ENCODE data around the gene PTPRM.

PTPRM gene

GRCh38 chr18:7784171-7784570 is 217.1 kb downstream of the PTPRM start:
- Histone ChIP-seq H3K36me3 (ENCODE audit: control insufficient read depth in 2 of 2, insufficient read depth in 1 of 2, low read length in 2 of 2) (no peaks in the 10 kb centered on the region), H3K27ac (ENCODE audit: extremely low read depth, low read depth, low read length) (no peak overlapping the region), H3K4me1 (ENCODE audit: control insufficient read depth, insufficient read depth, low read length) (no peaks in the 10 kb centered on the region), H3K4me3 (ENCODE audit: low read depth, low read length) (no peak overlapping the region), H3K9me3 (ENCODE audit: control insufficient read depth, insufficient read depth, low read depth, low read length) (no peaks in the 10 kb centered on the region)
- ChIA-PET POLR2A (no interaction called here), CTCF (interaction anchor here (0.8 to 1.3 kb wide), 2 partner anchors 11 to 17 kb away, joined by 3 read pairs; no protein-coding TSS in a partner anchor)
- TF ChIP-seq OVOL3 (tag by site-specific recombination; IDR thresholded peaks at IDR 0.05) (no peak), ZXDB (tag by site-specific recombination; IDR thresholded peaks at IDR 0.05) (no peak), GLIS1 (tag by site-specific recombination; IDR thresholded peaks at IDR 0.05) (no peak), ZNF398 (tag by site-specific recombination; IDR thresholded peaks at IDR 0.05) (no peak), HIC1 (tag by site-specific recombination; IDR thresholded peaks at IDR 0.05) (no peak), HOXD13 (CRISPR knock-in tag; IDR thresholded peaks at IDR 0.05; ENCODE audit: borderline replicate concordance) (no peak), RBAK (tag by site-specific recombination; IDR thresholded peaks at IDR 0.05) (no peak), ZNF26 (tag by site-specific recombination; IDR thresholded peaks at IDR 0.05) (no peak), PRDM1 (tag by site-specific recombination; IDR thresholded peaks at IDR 0.05) (no peak), ZNF548 (tag by site-specific recombination; IDR thresholded peaks at IDR 0.05) (no peak), ZNF600 (tag by site-specific recombination; IDR thresholded peaks at IDR 0.05) (no peak), ZNF626 (tag by site-specific recombination; IDR thresholded peaks at IDR 0.05) (no peak), ZBTB7A (tag by site-specific recombination; IDR thresholded peaks at IDR 0.05; ENCODE audit: low read depth) (no peak), PRDM6 (tag by site-specific recombination; IDR thresholded peaks at IDR 0.05) (no peak)

- H3K36me3 ChIP-seq (ENCODE audit: control insufficient read depth in 2 of 2, insufficient read depth in 1 of 2, low read length in 2 of 2), result no peaks in the 10 kb centered on the region
- peaks cover 7% of the 10 kb centered on the region for H3K4me1 ChIP-seq (ENCODE audit: control insufficient read depth, insufficient read depth, low read length)
- H3K9me3 ChIP-seq (ENCODE audit: control insufficient read depth, insufficient read depth, low read depth, low read length), result no peaks in the 10 kb centered on the region
- ChIA-PET POLR2A (no interaction called here), CTCF (interaction anchor here (0.5 to 1.0 kb wide), 2 partner anchors 9 to 141 kb away, joined by 3 to 4 read pairs; no protein-coding TSS in a partner anchor)
- H3K4me3 ChIP-seq (ENCODE audit: low read depth, low read length), result no peak overlapping the region
- no peak overlapping the region for H3K27ac ChIP-seq (ENCODE audit: extremely low read depth, low read depth, low read length)
- TF ChIP-seq EGR2 (tag by site-specific recombination; IDR thresholded peaks at IDR 0.05; ENCODE audit: low read depth) (no peak), ZNF510 (tag by site-specific recombination; IDR thresholded peaks at IDR 0.05; ENCODE audit: insufficient replicate concordance) (no peak), ATF2 (tag by site-specific recombination; IDR thresholded peaks at IDR 0.05; ENCODE audit: low read depth) (no peak), ZNF530 (tag by site-specific recombination; IDR thresholded peaks at IDR 0.05; ENCODE audit: low read depth) (no peak), ZNF37A (tag by site-specific recombination; IDR thresholded peaks at IDR 0.05) (no peak), ZSCAN18 (tag by site-specific recombination; IDR thresholded peaks at IDR 0.05) (no peak), SP2 (tag by site-specific recombination; IDR thresholded peaks at IDR 0.05) (no peak), ZXDB (tag by site-specific recombination; IDR thresholded peaks at IDR 0.05) (no peak), ZFP37 (tag by site-specific recombination; IDR thresholded peaks at IDR 0.05) (no peak), SETDB1 (IDR thresholded peaks at IDR 0.05; ENCODE audit: insufficient read length, low read length) (no peak), ZNF692 (tag by site-specific recombination; IDR thresholded peaks at IDR 0.05) (no peak)
These were observed 219.5 kb downstream of the PTPRM start for GRCh38 chr18:7786569-7786968.

All from HEK293 (cell line).